ENCODE results near the gene CIDEA. TPM values are rescaled to one million over a fixed set of nuclear protein-coding genes. Genes with fewer than 3 reads are reported as not detected.
A peak's percentile ranks its signal among the peaks of the same experiment; 100 is the strongest.

CIDEA gene
- total RNA-seq, 1 experiment from 2014 or later: not detected

GRCh38 chr18:12271376-12272235, 17.4 kb downstream of the CIDEA start:
- DNase-seq (ENCODE audit: low read depth): peak; percentile 77

- DNase-seq (ENCODE audit: low read depth): no peak
Measured at GRCh38 chr18:12274793-12275192, 20.6 kb downstream of the CIDEA start.

- no peak for DNase-seq (ENCODE audit: low read depth)
Measured at GRCh38 chr18:12276736-12277554, 22.8 kb downstream of the CIDEA start.

GRCh38 chr18:12278215-12278671, 24.1 kb downstream of the CIDEA start:
- DNase-seq (ENCODE audit: low read depth): peak; percentile 60

GRCh38 chr18:12278741-12279682, 24.9 kb downstream of the CIDEA start:
- peak; percentile 97 for DNase-seq (ENCODE audit: low read depth)

GRCh38 chr18:12279781-12280531, 25.8 kb downstream of the CIDEA start:
- DNase-seq (ENCODE audit: low read depth): no peak

- peak; percentile 55 for DNase-seq (ENCODE audit: low read depth)
Measured at GRCh38 chr18:12281861-12282260, 27.7 kb downstream of the CIDEA start.

GRCh38 chr18:12282442-12283039, 28.4 kb downstream of the CIDEA start:
- DNase-seq (ENCODE audit: low read depth): peak; percentile 82

- peak; percentile 74 for DNase-seq (ENCODE audit: low read depth)
Measured at GRCh38 chr18:12283256-12283655, 29.1 kb downstream of the CIDEA start.

- DNase-seq (ENCODE audit: low read depth): no peak
Measured at GRCh38 chr18:12283666-12284065, 29.5 kb downstream of the CIDEA start.

- no peak for DNase-seq (ENCODE audit: low read depth)
Measured at GRCh38 chr18:12287131-12287681, 33.0 kb downstream of the CIDEA start.

- DNase-seq (ENCODE audit: low read depth): no peak
Measured at GRCh38 chr18:12287684-12288402, 33.7 kb downstream of the CIDEA start.

- DNase-seq (ENCODE audit: low read depth): no peak
Measured at GRCh38 chr18:12288403-12288755, 34.2 kb downstream of the CIDEA start.

GRCh38 chr18:12290086-12290485, 35.9 kb downstream of the CIDEA start:
- no peak for DNase-seq (ENCODE audit: low read depth)

GRCh38 chr18:12291161-12291560, 37.0 kb downstream of the CIDEA start:
- no peak for DNase-seq (ENCODE audit: low read depth)

- DNase-seq (ENCODE audit: low read depth): no peak
Measured at GRCh38 chr18:12291690-12292089, 37.5 kb downstream of the CIDEA start.

GRCh38 chr18:12293831-12294230, 39.7 kb downstream of the CIDEA start:
- DNase-seq (ENCODE audit: low read depth): no peak

GRCh38 chr18:12295389-12296086, 41.4 kb downstream of the CIDEA start:
- DNase-seq (ENCODE audit: low read depth): peak; percentile 95

GRCh38 chr18:12296087-12296403, 41.9 kb downstream of the CIDEA start:
- peak; percentile 90 for DNase-seq (ENCODE audit: low read depth)

Measured in HT1080 (cell line).